ENCODE results near the gene GNB3.

GNB3 gene

DNA sequence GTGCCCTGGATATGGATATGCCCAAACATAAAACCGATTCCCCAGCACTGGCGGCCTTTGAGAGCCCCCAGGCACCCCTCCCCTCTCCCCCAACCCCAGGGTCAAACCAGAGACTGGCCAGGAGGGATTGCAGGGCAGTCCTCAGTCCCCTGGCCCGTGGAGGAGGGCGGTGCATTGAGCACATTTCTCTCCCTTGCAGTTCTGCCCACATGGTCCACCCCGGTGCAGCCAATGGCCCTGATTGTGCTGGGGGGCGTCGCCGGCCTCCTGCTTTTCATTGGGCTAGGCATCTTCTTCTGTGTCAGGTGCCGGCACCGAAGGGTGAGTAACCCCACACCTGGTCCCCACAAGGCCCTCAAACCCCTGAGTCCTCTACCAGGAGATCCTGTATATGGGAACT is 22.5 kb upstream of the GNB3 start:
- no peak overlapping the region for H3K4me3 ChIP-seq (ENCODE audit: control insufficient read depth, low read depth, low read length)
- TF ChIP-seq, protein P1, sequence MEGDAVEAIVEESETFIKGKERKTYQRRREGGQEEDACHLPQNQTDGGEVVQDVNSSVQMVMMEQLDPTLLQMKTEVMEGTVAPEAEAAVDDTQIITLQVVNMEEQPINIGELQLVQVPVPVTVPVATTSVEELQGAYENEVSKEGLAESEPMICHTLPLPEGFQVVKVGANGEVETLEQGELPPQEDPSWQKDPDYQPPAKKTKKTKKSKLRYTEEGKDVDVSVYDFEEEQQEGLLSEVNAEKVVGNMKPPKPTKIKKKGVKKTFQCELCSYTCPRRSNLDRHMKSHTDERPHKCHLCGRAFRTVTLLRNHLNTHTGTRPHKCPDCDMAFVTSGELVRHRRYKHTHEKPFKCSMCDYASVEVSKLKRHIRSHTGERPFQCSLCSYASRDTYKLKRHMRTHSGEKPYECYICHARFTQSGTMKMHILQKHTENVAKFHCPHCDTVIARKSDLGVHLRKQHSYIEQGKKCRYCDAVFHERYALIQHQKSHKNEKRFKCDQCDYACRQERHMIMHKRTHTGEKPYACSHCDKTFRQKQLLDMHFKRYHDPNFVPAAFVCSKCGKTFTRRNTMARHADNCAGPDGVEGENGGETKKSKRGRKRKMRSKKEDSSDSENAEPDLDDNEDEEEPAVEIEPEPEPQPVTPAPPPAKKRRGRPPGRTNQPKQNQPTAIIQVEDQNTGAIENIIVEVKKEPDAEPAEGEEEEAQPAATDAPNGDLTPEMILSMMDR (IDR thresholded peaks at IDR 0.05; ENCODE audit: control insufficient read depth, insufficient read depth, low read depth, low read length, missing control alignments): no peak
- DNase-seq (ENCODE audit: low read depth): no peak

GRCh38 chr12:6818645-6819044 is 22.1 kb upstream of the GNB3 start:
- TF ChIP-seq, protein P1 (IDR thresholded peaks at IDR 0.05; ENCODE audit: control insufficient read depth, insufficient read depth, low read depth, low read length, missing control alignments): no peak
- DNase-seq (ENCODE audit: low read depth): no peak
- no peak overlapping the region for H3K4me3 ChIP-seq (ENCODE audit: control insufficient read depth, low read depth, low read length)

DNA sequence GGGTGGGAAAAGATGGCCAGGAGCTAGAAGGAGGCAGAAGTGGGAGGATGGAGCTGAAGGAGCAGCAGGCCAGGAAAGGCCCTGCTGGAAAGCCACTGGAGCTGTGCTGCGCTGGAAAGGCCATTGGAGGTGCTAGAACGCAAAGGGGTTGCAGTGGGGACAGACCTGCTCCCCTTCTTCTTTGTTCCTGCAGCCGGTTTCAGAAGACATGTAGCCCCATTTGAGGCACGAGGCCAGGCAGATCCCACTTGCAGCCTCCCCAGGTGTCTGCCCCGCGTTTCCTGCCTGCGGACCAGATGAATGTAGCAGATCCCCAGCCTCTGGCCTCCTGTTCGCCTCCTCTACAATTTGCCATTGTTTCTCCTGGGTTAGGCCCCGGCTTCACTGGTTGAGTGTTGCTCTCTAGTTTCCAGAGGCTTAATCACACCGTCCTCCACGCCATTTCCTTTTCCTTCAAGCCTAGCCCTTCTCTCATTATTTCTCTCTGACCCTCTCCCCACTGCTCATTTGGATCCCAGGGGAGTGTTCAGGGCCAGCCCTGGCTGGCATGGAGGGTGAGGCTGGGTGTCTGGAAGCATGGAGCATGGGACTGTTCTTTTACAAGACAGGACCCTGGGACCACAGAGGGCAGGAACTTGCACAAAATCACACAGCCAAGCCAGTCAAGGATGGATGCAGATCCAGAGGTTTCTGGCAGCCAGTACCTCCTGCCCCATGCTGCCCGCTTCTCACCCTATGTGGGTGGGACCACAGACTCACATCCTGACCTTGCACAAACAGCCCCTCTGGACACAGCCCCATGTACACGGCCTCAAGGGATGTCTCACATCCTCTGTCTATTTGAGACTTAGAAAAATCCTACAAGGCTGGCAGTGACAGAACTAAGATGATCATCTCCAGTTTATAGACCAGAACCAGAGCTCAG is 21.4 kb upstream of the GNB3 start:
- TF ChIP-seq, protein P1 (IDR thresholded peaks at IDR 0.05; ENCODE audit: control insufficient read depth, insufficient read depth, low read depth, low read length, missing control alignments): no peak
- DNase-seq (ENCODE audit: low read depth): no peak
- H3K4me3 ChIP-seq (ENCODE audit: control insufficient read depth, low read depth, low read length): no peak overlapping the region

DNA sequence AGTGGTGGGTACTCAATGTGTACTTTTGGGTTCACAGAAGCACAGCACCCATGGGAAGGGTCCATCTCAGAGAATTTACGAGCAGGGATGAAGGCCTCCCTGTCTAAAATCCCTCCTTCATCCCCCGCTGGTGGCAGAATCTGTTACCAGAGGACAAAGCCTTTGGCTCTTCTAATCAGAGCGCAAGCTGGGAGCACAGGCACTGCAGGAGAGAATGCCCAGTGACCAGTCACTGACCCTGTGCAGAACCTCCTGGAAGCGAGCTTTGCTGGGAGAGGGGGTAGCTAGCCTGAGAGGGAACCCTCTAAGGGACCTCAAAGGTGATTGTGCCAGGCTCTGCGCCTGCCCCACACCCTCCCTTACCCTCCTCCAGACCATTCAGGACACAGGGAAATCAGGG is 20.6 kb upstream of the GNB3 start:
- no peak overlapping the region for H3K4me3 ChIP-seq (ENCODE audit: control insufficient read depth, low read depth, low read length)
- TF ChIP-seq, protein P1 (IDR thresholded peaks at IDR 0.05; ENCODE audit: control insufficient read depth, insufficient read depth, low read depth, low read length, missing control alignments): no peak
- no peak for DNase-seq (ENCODE audit: low read depth)

GRCh38 chr12:6821591-6822425 is 18.9 kb upstream of the GNB3 start, which contains the start of gene GPR162:
TSS of gene GPR162 (plus strand) at chr12:6821821. CDS start at chr12:6823899, 2,078 bp downstream.
- DNase-seq (ENCODE audit: low read depth): no peak
- peak within 1 kb of the TSS; percentile 62 for H3K4me3 ChIP-seq (ENCODE audit: control insufficient read depth, low read depth, low read length)
- TF ChIP-seq, protein P1 (IDR thresholded peaks at IDR 0.05; ENCODE audit: control insufficient read depth, insufficient read depth, low read depth, low read length, missing control alignments): no peak

- H3K4me3 ChIP-seq (ENCODE audit: control insufficient read depth, low read depth, low read length): peak overlapping the region; percentile 62; the same call in 1 of the 2 replicates
- no peak for DNase-seq (ENCODE audit: low read depth)
- TF ChIP-seq, protein P1 (IDR thresholded peaks at IDR 0.05; ENCODE audit: control insufficient read depth, insufficient read depth, low read depth, low read length, missing control alignments): no peak
These were observed 18.1 kb upstream of the GNB3 start for GRCh38 chr12:6822426-6823135.

Measured in AG09309 (cell line).